Fibroblast of lung (primary cell): ENCODE results near the gene SLC13A3. TPM values are rescaled to one million over a fixed set of nuclear protein-coding genes. Genes with fewer than 3 reads are reported as not detected.

Experiments used
- DNase-seq, 2 donors: peaks; one replicate each; pipeline versions ENCODE4 v3.0.0 to v3.0.0-alpha.2; 2010; ENCODE audit warnings: low read depth in 2 of 2
- H2AFZ ChIP-seq: 2 replicates; pipeline ENCODE4 v1.5.1; 2012; ENCODE audit warnings: low read length, control low read depth, inconsistent platforms
- H3K27ac ChIP-seq: 2 replicates; pipeline ENCODE4 v1.5.1; 2011; ENCODE audit warnings: low read length, control low read depth; ENCODE audit not compliant: insufficient read depth
- H3K27me3 ChIP-seq: 2 replicates; pipeline ENCODE4 v1.5.1; 2011; ENCODE audit warnings: mild to moderate bottlenecking, low read length; ENCODE audit not compliant: control insufficient read depth, insufficient read depth
- H3K36me3 ChIP-seq: 2 replicates; pipeline ENCODE4 v1.5.1; 2011; ENCODE audit warnings: low read length; ENCODE audit not compliant: control insufficient read depth, insufficient read depth
- H3K4me1 ChIP-seq: 2 replicates; pipeline ENCODE4 v1.5.1; 2011; ENCODE audit warnings: low read length; ENCODE audit not compliant: control insufficient read depth, insufficient read depth; ENCODE audit errors: extremely low read depth
- H3K4me2 ChIP-seq: 2 replicates; pipeline ENCODE4 v1.5.1; 2011; ENCODE audit warnings: low read length, control low read depth; ENCODE audit not compliant: insufficient read depth; ENCODE audit errors: extremely low read depth
- H3K4me3 ChIP-seq, 4 experiments: fragments of 200-600 bp in 1 of 4; sonication (generic) in 1 of 4; replicated peaks in 1 of 4; 2 replicates each; pipeline ENCODE4 v1.5.1; 2011 to 2016; ENCODE audit warnings: low read length in 4 of 4, low read depth in 3 of 4, mild to moderate bottlenecking in 3 of 4, control low read depth in 2 of 4, inconsistent platforms in 1 of 4, mixed read lengths in 1 of 4; ENCODE audit not compliant: insufficient read depth in 1 of 4; ENCODE audit errors: control extremely low read depth in 1 of 4
- H3K79me2 ChIP-seq: 2 replicates; pipeline ENCODE4 v1.5.1; 2012; ENCODE audit warnings: mild to moderate bottlenecking, low read length, inconsistent platforms; ENCODE audit not compliant: control insufficient read depth, insufficient read depth
- H3K9ac ChIP-seq: 2 replicates; pipeline ENCODE4 v1.5.1; 2011; ENCODE audit warnings: mild to moderate bottlenecking, low read length, control low read depth; ENCODE audit not compliant: insufficient read depth
- H3K9me3 ChIP-seq: 2 replicates; pipeline ENCODE4 v1.5.1; 2012; ENCODE audit warnings: low read depth, low read length; ENCODE audit not compliant: control insufficient read depth, insufficient read depth
- H4K20me1 ChIP-seq: 2 replicates; pipeline ENCODE4 v1.5.1; 2011; ENCODE audit warnings: low read length; ENCODE audit not compliant: control insufficient read depth, insufficient read depth; ENCODE audit errors: extremely low read depth
- EZH2 ChIP-seq: IDR thresholded peaks from 2 replicates; pipeline ENCODE4 v1.5.1; 2012; ENCODE audit warnings: low read length, control low read depth, mild to moderate bottlenecking; ENCODE audit errors: missing control alignments
- polyA plus RNA-seq, 2 donors: library from polyadenylated mRNA; depleted of rRNA in 1 of 2; stranded (reverse) in 1 of 2; unstranded in 1 of 2; fragments of >200 nt; gene quantifications; 2 replicates each; pipeline ENCODE4 v1.2.1, GENCODE V29; 2011 to 2012; ENCODE audit warnings: missing spikeins in 1 of 2
- total RNA-seq: library from RNA; depleted of rRNA; stranded (reverse); fragments of >200 nt; gene quantifications from 2 replicates; pipeline ENCODE4 v1.2.1, GENCODE V29; 2014
- TF ChIP-seq, protein P1 (sequence below), 2 donors: IDR thresholded peaks in 1 of 2; conservative IDR thresholded peaks in 1 of 2; 1 replicate in 1 of 2; 2 replicates in 1 of 2; pipeline ENCODE4 v1.5.1; 2011 to 2012; ENCODE audit warnings: low read length in 2 of 2, control low read depth in 1 of 2, inconsistent platforms in 1 of 2, low read depth in 1 of 2, mild to moderate bottlenecking in 1 of 2

The SLC13A3 gene
- total and polyA plus RNA-seq, 2 donors (not counting 1 experiment from before 2014, with no cell fraction given), result 2.2 to 5.6 TPM

- TF ChIP-seq, protein P1, sequence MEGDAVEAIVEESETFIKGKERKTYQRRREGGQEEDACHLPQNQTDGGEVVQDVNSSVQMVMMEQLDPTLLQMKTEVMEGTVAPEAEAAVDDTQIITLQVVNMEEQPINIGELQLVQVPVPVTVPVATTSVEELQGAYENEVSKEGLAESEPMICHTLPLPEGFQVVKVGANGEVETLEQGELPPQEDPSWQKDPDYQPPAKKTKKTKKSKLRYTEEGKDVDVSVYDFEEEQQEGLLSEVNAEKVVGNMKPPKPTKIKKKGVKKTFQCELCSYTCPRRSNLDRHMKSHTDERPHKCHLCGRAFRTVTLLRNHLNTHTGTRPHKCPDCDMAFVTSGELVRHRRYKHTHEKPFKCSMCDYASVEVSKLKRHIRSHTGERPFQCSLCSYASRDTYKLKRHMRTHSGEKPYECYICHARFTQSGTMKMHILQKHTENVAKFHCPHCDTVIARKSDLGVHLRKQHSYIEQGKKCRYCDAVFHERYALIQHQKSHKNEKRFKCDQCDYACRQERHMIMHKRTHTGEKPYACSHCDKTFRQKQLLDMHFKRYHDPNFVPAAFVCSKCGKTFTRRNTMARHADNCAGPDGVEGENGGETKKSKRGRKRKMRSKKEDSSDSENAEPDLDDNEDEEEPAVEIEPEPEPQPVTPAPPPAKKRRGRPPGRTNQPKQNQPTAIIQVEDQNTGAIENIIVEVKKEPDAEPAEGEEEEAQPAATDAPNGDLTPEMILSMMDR (conservative IDR thresholded peaks at IDR 0.05 in 1 of 2, IDR thresholded peaks at IDR 0.05 in 1 of 2; ENCODE audit: low read depth in 1 of 2, low read length in 2 of 2), result no peak
- TF ChIP-seq EZH2, result no peak
- no peak for DNase-seq
- Histone ChIP-seq H3K4me1 (no peaks in the 10 kb centered on the region), H3K4me2 (no peak overlapping the region), H3K79me2 (no peaks in the 10 kb centered on the region), H3K27ac (no peak overlapping the region), H3K27me3 (no peaks in the 10 kb centered on the region), H3K9me3 (no peaks in the 10 kb centered on the region), H2AFZ (no peak overlapping the region), H3K36me3 (no peaks in the 10 kb centered on the region), H4K20me1 (no peaks in the 10 kb centered on the region), H3K9ac (no peak overlapping the region), H3K4me3 (no peak overlapping the region)
These were observed 108.2 kb downstream of the SLC13A3 start for GRCh38 chr20:46543033-46543432.

GRCh38 chr20:46541229-46541935 is 109.9 kb downstream of the SLC13A3 start:
- DNase-seq, result no peak
- no peaks in the 10 kb centered on the region for H4K20me1 ChIP-seq
- no peak overlapping the region for H2AFZ ChIP-seq
- H3K9ac ChIP-seq, result no peak overlapping the region
- H3K4me3 ChIP-seq, result no peak overlapping the region
- H3K27ac ChIP-seq, result no peak overlapping the region
- H3K4me2 ChIP-seq, result no peak overlapping the region
- no peaks in the 10 kb centered on the region for H3K79me2 ChIP-seq
- no peaks in the 10 kb centered on the region for H3K27me3 ChIP-seq
- H3K4me1 ChIP-seq, result no peaks in the 10 kb centered on the region
- H3K36me3 ChIP-seq, result no peaks in the 10 kb centered on the region
- no peaks in the 10 kb centered on the region for H3K9me3 ChIP-seq
- TF ChIP-seq, protein P1 (conservative IDR thresholded peaks at IDR 0.05 in 1 of 2, IDR thresholded peaks at IDR 0.05 in 1 of 2; ENCODE audit: low read depth in 1 of 2, low read length in 2 of 2), result no peak
- no peak for TF ChIP-seq EZH2

DNA sequence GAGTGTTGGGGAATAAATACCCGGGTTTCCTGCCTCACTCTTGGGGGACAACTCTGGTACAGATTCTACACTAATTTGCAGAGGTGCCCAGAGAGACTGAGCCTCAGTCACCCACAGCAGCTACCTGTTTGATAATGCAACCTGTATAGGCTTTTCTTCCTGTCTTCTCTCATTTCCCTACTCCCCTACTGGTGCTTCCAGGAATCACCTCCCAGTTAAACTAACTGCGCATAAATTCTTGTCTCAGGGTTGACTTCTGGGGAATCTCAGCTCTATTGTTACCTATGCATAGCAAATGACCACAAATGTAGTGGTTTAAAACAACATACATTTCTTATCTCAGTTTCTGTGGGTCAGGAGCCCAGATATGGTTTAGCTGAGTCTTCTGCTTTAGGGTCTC is 112.1 kb downstream of the SLC13A3 start:
- no peaks in the 10 kb centered on the region for H3K36me3 ChIP-seq
- H3K79me2 ChIP-seq, result no peaks in the 10 kb centered on the region
- H4K20me1 ChIP-seq, result no peaks in the 10 kb centered on the region
- no peak overlapping the region for H3K4me2 ChIP-seq
- H3K9me3 ChIP-seq, result no peaks in the 10 kb centered on the region
- H2AFZ ChIP-seq, result no peak overlapping the region
- H3K9ac ChIP-seq, result no peak overlapping the region
- no peak overlapping the region for H3K4me3 ChIP-seq
- TF ChIP-seq, protein P1 (conservative IDR thresholded peaks at IDR 0.05 in 1 of 2, IDR thresholded peaks at IDR 0.05 in 1 of 2; ENCODE audit: low read depth in 1 of 2, low read length in 2 of 2), result peak in 1 of 2 donors; percentile 9
- TF ChIP-seq EZH2, result no peak
- no peaks in the 10 kb centered on the region for H3K27me3 ChIP-seq
- no peak for DNase-seq
- H3K27ac ChIP-seq, result no peak overlapping the region
- no peaks in the 10 kb centered on the region for H3K4me1 ChIP-seq
